Placental epithelial cell (primary cell): ENCODE measurements around the gene SPON1. TPM values are rescaled to one million over a fixed set of nuclear protein-coding genes. Genes with fewer than 3 reads are reported as not detected.

Experiments used
- small RNA-seq: library from RNA; depleted of rRNA; stranded (forward); fragments of <200 nt; gene quantifications from one replicate; pipeline ENCODE3, GENCODE V24; 2012
- total RNA-seq: library from RNA; depleted of rRNA; stranded (reverse); fragments of >200 nt; gene quantifications from 2 replicates; pipeline ENCODE4 v1.2.3, GENCODE V29; 2012

Gene SPON1
- total RNA-seq = under 0.01 TPM in 2 replicates

GRCh38 chr11:13962562-13963168, at the start of gene SPON1:
SPON1 (plus strand) TSS chr11:13962723; CDS start chr11:13962905, 182 bp downstream.

Small RNA genes lying within 50 kb of the gene (small RNA-seq; reads per million reads assigned to genes)
- not detected for gene RNA5SP332
